CD14-positive monocyte (primary cell): ENCODE results near the gene DOCK8. TPM values are rescaled to one million over a fixed set of nuclear protein-coding genes. Genes with fewer than 3 reads are reported as not detected.

Experiments
- DNase-seq, 3 donors: peaks; one replicate each; pipeline ENCODE4 v3.0.0-alpha.2; 2011 to 2022
- H2AFZ ChIP-seq: 2 replicates; pipeline ENCODE4 v1.6.0; 2012; ENCODE audit warnings: mild to moderate bottlenecking, low read depth, low read length, inconsistent platforms; ENCODE audit not compliant: insufficient read depth, poor library complexity, severe bottlenecking
- H3K27ac ChIP-seq, 2 donors: 1 replicate in 1 of 2; 2 replicates in 1 of 2; pipeline ENCODE4 v1.5.1; 2012 to 2013; ENCODE audit warnings: low read length in 2 of 2, control low read depth in 1 of 2, inconsistent platforms in 1 of 2, low read depth in 1 of 2, mild to moderate bottlenecking in 1 of 2
- H3K27me3 ChIP-seq, 2 donors: one replicate each; pipeline versions ENCODE4 v1.6.0 to v1.6.1; 2011 to 2013; ENCODE audit warnings: low read length in 2 of 2; ENCODE audit not compliant: control insufficient read depth in 2 of 2, insufficient read depth in 2 of 2
- H3K36me3 ChIP-seq, 2 donors: replicated peaks in 1 of 2; 1 replicate in 1 of 2; 2 replicates in 1 of 2; pipeline versions ENCODE4 v1.5.1 to v1.6.1; 2012 to 2013; ENCODE audit warnings: low read length in 2 of 2, control low read depth in 1 of 2, inconsistent platforms in 1 of 2, mild to moderate bottlenecking in 1 of 2; ENCODE audit not compliant: insufficient read depth in 2 of 2, control insufficient read depth in 1 of 2
- H3K4me1 ChIP-seq, 2 donors: 1 replicate in 1 of 2; 2 replicates in 1 of 2; pipeline versions ENCODE4 v1.5.1 to v1.6.1; 2012 to 2013; ENCODE audit warnings: low read length in 2 of 2, control low read depth in 1 of 2, inconsistent platforms in 1 of 2, mild to moderate bottlenecking in 1 of 2, moderate library complexity in 1 of 2; ENCODE audit not compliant: insufficient read depth in 2 of 2, control insufficient read depth in 1 of 2
- H3K4me2 ChIP-seq: replicated peaks from 2 replicates; pipeline ENCODE3; 2012; ENCODE audit warnings: low read length, moderate library complexity, mild to moderate bottlenecking; ENCODE audit not compliant: poor library complexity, severe bottlenecking; ENCODE audit errors: extremely low read depth
- H3K4me3 ChIP-seq, 3 experiments: fragments of 200-600 bp in 1 of 3; sonication (generic) in 1 of 3; replicated peaks in 1 of 3; 1 replicate in 2 of 3; 2 replicates in 1 of 3; pipeline ENCODE4 v1.5.1; 2011 to 2013; ENCODE audit warnings: low read length in 3 of 3, mild to moderate bottlenecking in 3 of 3, control low read depth in 2 of 3, low read depth in 2 of 3, inconsistent platforms in 1 of 3, moderate library complexity in 1 of 3
- H3K79me2 ChIP-seq: 2 replicates; pipeline ENCODE4 v1.6.0; 2012; ENCODE audit warnings: mild to moderate bottlenecking, control low read depth, inconsistent platforms, low read length, moderate library complexity; ENCODE audit not compliant: insufficient read depth
- H3K9ac ChIP-seq: 2 replicates; pipeline ENCODE4 v1.6.0; 2017; ENCODE audit warnings: low read length, mild to moderate bottlenecking; ENCODE audit not compliant: insufficient read depth, poor library complexity, severe bottlenecking
- H3K9me3 ChIP-seq, 2 donors: replicated peaks in 1 of 2; 1 replicate in 1 of 2; 2 replicates in 1 of 2; pipeline versions ENCODE4 v1.5.1 to v1.6.1; 2012 to 2013; ENCODE audit warnings: low read length in 2 of 2, control low read depth in 1 of 2; ENCODE audit not compliant: control insufficient read depth in 1 of 2, insufficient read depth in 1 of 2
- H4K20me1 ChIP-seq: 2 replicates; pipeline ENCODE4 v1.6.0; 2012; ENCODE audit warnings: mild to moderate bottlenecking, low read length, control low read depth, moderate library complexity; ENCODE audit not compliant: insufficient read depth
- H3K27ac Mint-ChIP-seq, 7 donors: one replicate each; pipeline ENCODE4 v1.8.0; 2020; ENCODE audit warnings: mild to moderate bottlenecking in 7 of 7, mixed read lengths in 7 of 7, moderate library complexity in 6 of 7, inconsistent platforms in 2 of 7
- H3K27me3 Mint-ChIP-seq, 3 donors: one replicate each; pipeline ENCODE4 v1.8.0; 2021 to 2022; ENCODE audit warnings: low read depth in 3 of 3, mild to moderate bottlenecking in 3 of 3, mixed read lengths in 3 of 3, moderate library complexity in 3 of 3, inconsistent platforms in 1 of 3
- H3K36me3 Mint-ChIP-seq, 2 donors: one replicate each; pipeline ENCODE4 v1.8.0; 2020; ENCODE audit warnings: mixed read lengths in 2 of 2, inconsistent platforms in 1 of 2, mild to moderate bottlenecking in 1 of 2
- H3K4me1 Mint-ChIP-seq: one replicate; pipeline ENCODE4 v1.8.0; 2020; ENCODE audit warnings: mild to moderate bottlenecking, mixed read lengths
- H3K4me3 Mint-ChIP-seq, 2 donors: one replicate each; pipeline ENCODE4 v1.8.0; 2020; ENCODE audit warnings: mild to moderate bottlenecking in 2 of 2, mixed read lengths in 2 of 2, moderate library complexity in 1 of 2
- H3K9me3 Mint-ChIP-seq, 7 donors: one replicate each; pipeline ENCODE4 v1.8.0; 2020 to 2022; ENCODE audit warnings: mixed read lengths in 7 of 7, mild to moderate bottlenecking in 6 of 7, moderate library complexity in 6 of 7, inconsistent platforms in 2 of 7
- CTCF ChIP-seq: fragments of 200-600 bp; IDR thresholded peaks from one replicate; pipeline ENCODE4 v1.8.0; 2022; ENCODE audit warnings: antibody characterized with exemption, mild to moderate bottlenecking
- WGBS: methylation state at CpG from one replicate; pipeline ENCODE4 v1.1.5; 2013; ENCODE audit warnings: missing lambda C conversion rate; ENCODE audit not compliant: insufficient coverage; 5-methylcytosine and 5-hydroxymethylcytosine counted together
- intact Hi-C, 2 donors: fragments of 100-400 bp; cut with micrococcal nuclease; formaldehyde crosslinking; loops; one replicate each; pipeline versions ENCODE4 v1.15.0 to v1.15.1; 2023
- polyA plus RNA-seq, 3 donors: library from polyadenylated mRNA; depleted of rRNA in 1 of 3; unstranded in 2 of 3; stranded (reverse) in 1 of 3; fragments of 300-500 nt in 2 of 3; fragments of >200 nt in 1 of 3; fragmentation: Illumina TruSeq in 2 of 3; gene quantifications; 1 replicate in 2 of 3; 2 replicates in 1 of 3; pipeline ENCODE4 v1.2.3, GENCODE V29; 2012 to 2021

DOCK8 gene
- polyA plus RNA-seq, 3 donors = 46.8 to 100 (median 95.4) TPM

- Mint-ChIP-seq H3K27me3 (no peaks in the 10 kb centered on the region), H3K36me3 (peaks cover 93 to 98% of the 10 kb centered on the region in 2 donors), H3K9me3 (no peaks in the 10 kb centered on the region), H3K27ac (peak overlapping the region in 2 of 7 donors; percentile 25 to 50), H3K4me3 (no peak overlapping the region), H3K4me1 (no peaks in the 10 kb centered on the region)
- Histone ChIP-seq H3K9me3 (no peaks in the 10 kb centered on the region), H3K79me2 (peaks cover 3% of the 10 kb centered on the region), H3K9ac (no peak overlapping the region), H4K20me1 (peaks cover 89% of the 10 kb centered on the region), H3K4me1 (no peaks in the 10 kb centered on the region), H3K27me3 (no peaks in the 10 kb centered on the region), H3K4me3 (no peak overlapping the region), H3K27ac (peak overlapping the region in 1 of 2 donors; percentile 39), H3K4me2 (no peak overlapping the region), H3K36me3 (peaks cover 98% of the 10 kb centered on the region in 2 donors), H2AFZ (no peak overlapping the region)
- TF ChIP-seq CTCF = no peak
- no peak for DNase-seq
- WGBS = no CpG with 5 or more reads among the region's 1 CpG
- intact Hi-C loops = no loop called here
Observed at GRCh38 chr9:444528-444927, 229.9 kb downstream of the DOCK8 start.

- Histone ChIP-seq H3K79me2 (peaks cover 3% of the 10 kb centered on the region), H2AFZ (no peak overlapping the region), H3K4me1 (no peaks in the 10 kb centered on the region), H3K9ac (no peak overlapping the region), H3K36me3 (peaks cover 98% of the 10 kb centered on the region in 2 donors), H3K4me3 (no peak overlapping the region), H3K4me2 (no peak overlapping the region), H4K20me1 (peaks cover 89% of the 10 kb centered on the region), H3K27ac (peak overlapping the region in 1 of 2 donors; percentile 39), H3K9me3 (no peaks in the 10 kb centered on the region), H3K27me3 (no peaks in the 10 kb centered on the region)
- Mint-ChIP-seq H3K4me1 (no peaks in the 10 kb centered on the region), H3K27ac (peak overlapping the region in 2 of 7 donors; percentile 10 to 74), H3K9me3 (no peaks in the 10 kb centered on the region), H3K27me3 (no peaks in the 10 kb centered on the region), H3K4me3 (no peak overlapping the region), H3K36me3 (peaks cover 93 to 98% of the 10 kb centered on the region in 2 donors)
- no peak for DNase-seq
- TF ChIP-seq CTCF = no peak
- no CpG with 5 or more reads among the region's 3 CpGs for WGBS
- intact Hi-C loops = loop anchor here in 1 of 2 donors (5.0 kb wide), 1 partner anchor 53 kb away; no protein-coding TSS in a partner anchor
Observed at GRCh38 chr9:445033-445432, 230.4 kb downstream of the DOCK8 start.
